SU-DHL-6 (cell line): ENCODE data around the gene THOP1.

Experiments
- H2AFZ ChIP-seq: fragments of 200-600 bp; sonication (generic); 2 replicates; pipeline ENCODE4 v1.6.1; 2014; ENCODE audit warnings: low read depth, mild to moderate bottlenecking, moderate library complexity, mixed read lengths, antibody characterized with exemption, low read length; ENCODE audit not compliant: severe bottlenecking
- H3F3A ChIP-seq: fragments of 200-600 bp; shearing (Covaris generic); 2 replicates; pipeline ENCODE4 v1.6.0; 2016; ENCODE audit warnings: antibody characterized with exemption, mild to moderate bottlenecking; ENCODE audit not compliant: insufficient read depth
- H3K27ac ChIP-seq: fragments of 200-600 bp; sonication (generic); 2 replicates; pipeline ENCODE4 v1.5.1; 2016; ENCODE audit warnings: low read depth, mild to moderate bottlenecking, low read length, moderate library complexity, mixed read lengths
- H3K27me3 ChIP-seq: fragments of 200-600 bp; sonication (generic), shearing (Covaris generic); 2 replicates; pipeline ENCODE4 v1.6.0; 2014; ENCODE audit warnings: mild to moderate bottlenecking, low read length
- H3K36me3 ChIP-seq: fragments of 200-600 bp; sonication (generic); 2 replicates; pipeline ENCODE4 v1.6.1; 2014; ENCODE audit warnings: mild to moderate bottlenecking, low read length, mixed read lengths
- H3K4me2 ChIP-seq: fragments of 300-600, 200-600 bp; shearing (Covaris generic), sonication (generic); 2 replicates; pipeline ENCODE4 v1.6.0; 2014; ENCODE audit warnings: low read length, low read depth, mild to moderate bottlenecking; ENCODE audit not compliant: poor library complexity, severe bottlenecking
- H3K4me3 ChIP-seq: fragments of 200-600 bp; sonication (generic); 2 replicates; pipeline ENCODE4 v1.5.1; 2014; ENCODE audit warnings: antibody characterized with exemption, low read length, mild to moderate bottlenecking, mixed read lengths; ENCODE audit not compliant: insufficient read depth, poor library complexity, severe bottlenecking
- H3K79me2 ChIP-seq: fragments of 200-600 bp; sonication (generic); 2 replicates; pipeline ENCODE4 v1.6.1; 2014; ENCODE audit warnings: mild to moderate bottlenecking, low read length, moderate library complexity; ENCODE audit not compliant: insufficient read depth
- H3K9ac ChIP-seq: fragments of 200-600 bp; sonication (generic); 2 replicates; pipeline ENCODE4 v1.7.0; 2014; ENCODE audit warnings: mild to moderate bottlenecking, low read length
- H3K9me2 ChIP-seq: fragments of 200-600 bp; sonication (generic); replicated peaks from 2 replicates; pipeline ENCODE4 v1.6.1; 2014; ENCODE audit warnings: low read length; ENCODE audit not compliant: insufficient read depth
- H3K9me3 ChIP-seq: fragments of 200-600 bp; sonication (generic); 2 replicates; pipeline ENCODE4 v1.6.1; 2014; ENCODE audit warnings: low read length, mixed read lengths; ENCODE audit not compliant: insufficient read depth
- H4K20me1 ChIP-seq: fragments of 200-600 bp; sonication (generic); 2 replicates; pipeline ENCODE4 v1.6.1; 2014; ENCODE audit warnings: low read depth, mild to moderate bottlenecking, antibody characterized with exemption, low read length, moderate library complexity, mixed read lengths
- CTCF ChIP-seq: fragments of 200-600 bp; sonication (generic); IDR thresholded peaks from one replicate; pipeline ENCODE4 v1.5.1; 2017; ENCODE audit warnings: antibody characterized with exemption, mild to moderate bottlenecking, low read length, moderate library complexity; ENCODE audit not compliant: insufficient read depth, poor library complexity, severe bottlenecking
- EZH2phosphoT487 ChIP-seq: fragments of 200-600 bp; sonication (generic), shearing (Covaris generic); conservative IDR thresholded peaks from 2 replicates; pipeline ENCODE4 v1.6.1; 2018; ENCODE audit warnings: mild to moderate bottlenecking, antibody characterized with exemption, low read length, moderate library complexity, mixed read lengths

THOP1 gene

GRCh38 chr19:2793577-2793976, 8.3 kb downstream of the THOP1 start:
- no peak overlapping the region for H3K9ac ChIP-seq
- TF ChIP-seq EZH2phosphoT487 (no peak), CTCF (no peak)
- H4K20me1 ChIP-seq, result no peaks in the 10 kb centered on the region
- no peaks in the 10 kb centered on the region for H3K36me3 ChIP-seq
- H3K27ac ChIP-seq, result no peak overlapping the region
- peaks cover 18% of the 10 kb centered on the region for H3K79me2 ChIP-seq
- no peak overlapping the region for H2AFZ ChIP-seq
- H3K9me2 ChIP-seq, result no peaks in the 10 kb centered on the region
- H3K27me3 ChIP-seq, result no peaks in the 10 kb centered on the region
- H3K4me2 ChIP-seq, result no peak overlapping the region
- H3K4me3 ChIP-seq, result no peak overlapping the region
- H3K9me3 ChIP-seq, result no peaks in the 10 kb centered on the region
- H3F3A ChIP-seq, result no peaks in the 10 kb centered on the region

- no peaks in the 10 kb centered on the region; the same call in 1 of the 2 replicates for H3K79me2 ChIP-seq
- H3K9me3 ChIP-seq, result no peaks in the 10 kb centered on the region
- no peaks in the 10 kb centered on the region for H3K36me3 ChIP-seq
- H3K9ac ChIP-seq, result no peak overlapping the region
- H4K20me1 ChIP-seq, result no peaks in the 10 kb centered on the region
- no peak overlapping the region for H3K4me3 ChIP-seq
- H3K9me2 ChIP-seq, result no peaks in the 10 kb centered on the region
- H3K27ac ChIP-seq, result no peak overlapping the region
- no peak overlapping the region for H3K4me2 ChIP-seq
- no peaks in the 10 kb centered on the region for H3F3A ChIP-seq
- no peaks in the 10 kb centered on the region for H3K27me3 ChIP-seq
- H2AFZ ChIP-seq, result no peak overlapping the region
- TF ChIP-seq EZH2phosphoT487 (no peak), CTCF (no peak)
These were observed 10.7 kb downstream of the THOP1 start for GRCh38 chr19:2795827-2796658.

GRCh38 chr19:2796659-2797266, 11.5 kb downstream of the THOP1 start:
- H3K9me3 ChIP-seq, result no peaks in the 10 kb centered on the region
- no peak overlapping the region for H3K9ac ChIP-seq
- no peak overlapping the region for H3K4me3 ChIP-seq
- H3K79me2 ChIP-seq, result no peaks in the 10 kb centered on the region
- TF ChIP-seq CTCF (no peak), EZH2phosphoT487 (no peak)
- H3K36me3 ChIP-seq, result no peaks in the 10 kb centered on the region
- H3K27me3 ChIP-seq, result no peaks in the 10 kb centered on the region
- no peaks in the 10 kb centered on the region for H3K9me2 ChIP-seq
- no peak overlapping the region for H3K4me2 ChIP-seq
- H4K20me1 ChIP-seq, result no peaks in the 10 kb centered on the region
- H3F3A ChIP-seq, result no peaks in the 10 kb centered on the region
- no peak overlapping the region for H3K27ac ChIP-seq
- no peak overlapping the region for H2AFZ ChIP-seq
